Liver (tissue), 9 donors: ENCODE data around the gene CUL7. TPM values are rescaled to one million over a fixed set of nuclear protein-coding genes. Genes with fewer than 3 reads are reported as not detected.

ENCODE experiments used
- DNase-seq: peaks from one replicate; pipeline ENCODE4 v3.0.0-alpha.2; 2017; ENCODE audit warnings: low spot score
- H3K27ac ChIP-seq, 2 donors: one replicate each; pipeline ENCODE4 v1.7.0; 2013; ENCODE audit warnings: inconsistent platforms in 2 of 2, low read length in 2 of 2, control low read depth in 1 of 2, low read depth in 1 of 2, mild to moderate bottlenecking in 1 of 2
- H3K27me3 ChIP-seq, 4 donors: one replicate each; pipeline versions ENCODE4 v1.6.1 to v1.7.0; 2013; ENCODE audit warnings: low read length in 3 of 4, inconsistent platforms in 1 of 4, mild to moderate bottlenecking in 1 of 4, moderate library complexity in 1 of 4; ENCODE audit not compliant: control insufficient read depth in 4 of 4, insufficient read depth in 4 of 4
- H3K36me3 ChIP-seq, 4 donors: one replicate each; pipeline versions ENCODE4 v1.6.1 to v1.7.0; 2013; ENCODE audit warnings: low read length in 3 of 4, mild to moderate bottlenecking in 3 of 4, low read depth in 1 of 4, moderate library complexity in 1 of 4; ENCODE audit not compliant: control insufficient read depth in 4 of 4, insufficient read depth in 3 of 4
- H3K4me1 ChIP-seq, 4 donors: one replicate each; pipeline versions ENCODE4 v1.6.1 to v1.7.0; 2013; ENCODE audit warnings: low read length in 3 of 4, mild to moderate bottlenecking in 3 of 4, moderate library complexity in 1 of 4; ENCODE audit not compliant: control insufficient read depth in 4 of 4, insufficient read depth in 4 of 4
- H3K4me3 ChIP-seq, 3 donors: one replicate each; pipeline versions ENCODE4 v1.6.1 to v1.7.0; 2013; ENCODE audit warnings: low read length in 3 of 3, control low read depth in 1 of 3, low read depth in 1 of 3, mild to moderate bottlenecking in 1 of 3
- H3K9ac ChIP-seq, 2 donors: one replicate each; pipeline ENCODE4 v1.7.0; 2013; ENCODE audit warnings: low read length in 2 of 2, mild to moderate bottlenecking in 2 of 2, moderate library complexity in 2 of 2, control low read depth in 1 of 2, low read depth in 1 of 2
- H3K9me3 ChIP-seq, 4 donors: one replicate each; pipeline versions ENCODE4 v1.6.1 to v1.7.0; 2013; ENCODE audit warnings: low read length in 3 of 4; ENCODE audit not compliant: control insufficient read depth in 4 of 4
- EGR1 ChIP-seq, 2 donors: IDR thresholded peaks; 2 replicates each; pipeline ENCODE4 v1.6.1; 2016 to 2018; ENCODE audit warnings: antibody characterized with exemption in 2 of 2, low read depth in 2 of 2
- FOXA1 ChIP-seq: IDR thresholded peaks from 2 replicates; pipeline ENCODE4 v1.6.1; 2016; ENCODE audit warnings: antibody characterized with exemption
- FOXA2 ChIP-seq: IDR thresholded peaks from 2 replicates; pipeline ENCODE4 v1.6.1; 2016; ENCODE audit warnings: antibody characterized with exemption
- GABPA ChIP-seq, 2 donors: IDR thresholded peaks in 1 of 2; conservative IDR thresholded peaks in 1 of 2; 2 replicates each; pipeline ENCODE4 v1.6.1; 2016; ENCODE audit warnings: antibody characterized with exemption in 2 of 2, mild to moderate bottlenecking in 1 of 2, moderate library complexity in 1 of 2
- HNF4A ChIP-seq, 2 donors: conservative IDR thresholded peaks; 2 replicates each; pipeline ENCODE4 v1.6.1; 2016; ENCODE audit warnings: antibody characterized with exemption in 2 of 2, mild to moderate bottlenecking in 2 of 2
- HNF4G ChIP-seq: IDR thresholded peaks from 2 replicates; pipeline ENCODE4 v1.6.1; 2016; ENCODE audit warnings: antibody characterized with exemption
- JUND ChIP-seq, 2 donors: IDR thresholded peaks; 2 replicates each; pipeline ENCODE4 v1.6.1; 2016; ENCODE audit warnings: antibody characterized with exemption in 2 of 2
- NR2F2 ChIP-seq: IDR thresholded peaks from 2 replicates; pipeline ENCODE4 v1.6.1; 2016; ENCODE audit warnings: antibody characterized with exemption
- RAD21 ChIP-seq, 2 donors: IDR thresholded peaks; 2 replicates each; pipeline ENCODE4 v1.6.1; 2016; ENCODE audit warnings: antibody characterized with exemption in 2 of 2, mild to moderate bottlenecking in 2 of 2
- RXRA ChIP-seq, 2 donors: IDR thresholded peaks; 2 replicates each; pipeline ENCODE4 v1.6.1; 2017 to 2018; ENCODE audit warnings: antibody characterized with exemption in 2 of 2, mild to moderate bottlenecking in 1 of 2
- SP1 ChIP-seq: IDR thresholded peaks from 2 replicates; pipeline ENCODE4 v1.6.1; 2018; ENCODE audit warnings: antibody characterized with exemption, mild to moderate bottlenecking
- TAF1 ChIP-seq: conservative IDR thresholded peaks from 2 replicates; pipeline ENCODE4 v1.6.1; 2016; ENCODE audit warnings: antibody characterized with exemption, mild to moderate bottlenecking
- WGBS: extraction: QIAGEN DNeasy Blood & Tissue Kit; methylation state at CpG from one replicate; pipeline ENCODE4 v1.1.7; 2013; 5-methylcytosine and 5-hydroxymethylcytosine counted together
- polyA plus RNA-seq, 2 donors: library from polyadenylated mRNA; stranded (reverse) in 1 of 2; unstranded in 1 of 2; fragments of 200-250 nt in 1 of 2; fragments of >200 nt in 1 of 2; fragmentation: Nextera tagmentation in 1 of 2; extraction: Ambion mirVana in 1 of 2; gene quantifications; one replicate each; pipeline versions ENCODE4 v1.2.1 to v1.2.3, GENCODE V29; 2013 to 2015
- total RNA-seq, 2 donors: library from RNA; depleted of rRNA; stranded (reverse); fragments of >200 nt; gene quantifications; one replicate each; pipeline ENCODE4 v1.2.3, GENCODE V29; 2014
- TF ChIP-seq, protein P1 (sequence below): IDR thresholded peaks from 2 replicates; pipeline ENCODE4 v1.6.1; 2016; ENCODE audit warnings: antibody characterized with exemption
- TF ChIP-seq, protein P2 (sequence below): IDR thresholded peaks from 2 replicates; pipeline ENCODE4 v1.6.1; 2016; ENCODE audit warnings: antibody characterized with exemption
- TF ChIP-seq, protein P3 (sequence below): IDR thresholded peaks from 2 replicates; pipeline ENCODE4 v1.6.1; 2016; ENCODE audit warnings: antibody characterized with exemption, mild to moderate bottlenecking
- TF ChIP-seq, protein P4 (sequence below): IDR thresholded peaks from 2 replicates; pipeline ENCODE4 v1.6.1; 2016; ENCODE audit warnings: antibody characterized with exemption
- donor health status: healthy.
- donor health status: healthy.
- donor health status: healthy.
- donor health status: healthy.
- donor health status: healthy.

CUL7 gene
- total and polyA plus RNA-seq, 4 donors, result 2.2 to 10.4 (median 7.7) TPM

DNA sequence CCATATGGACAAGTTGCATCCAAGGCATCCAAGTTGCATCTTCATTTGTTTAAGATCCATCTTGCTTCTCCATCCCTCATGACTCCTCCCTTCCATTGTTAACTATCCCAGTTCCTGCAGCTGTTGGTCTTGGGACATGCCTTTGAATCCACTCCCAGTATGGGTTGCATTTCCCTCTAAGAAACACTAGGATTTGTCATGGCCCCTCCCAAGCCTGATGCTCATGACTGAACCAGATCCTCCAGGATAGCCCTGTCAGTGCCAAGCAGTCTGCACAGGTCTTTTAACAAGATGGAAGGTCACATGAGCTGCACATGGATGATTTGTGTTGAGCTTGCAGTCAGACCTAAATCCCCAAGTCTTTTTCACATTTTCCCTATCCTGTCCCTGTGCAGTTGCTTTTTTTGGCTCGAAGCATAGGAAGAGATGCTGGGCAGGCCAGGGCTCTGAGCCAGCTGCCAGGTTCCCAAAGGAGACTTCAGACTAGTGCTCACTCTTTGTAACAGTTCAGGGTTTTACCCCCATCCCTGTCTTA, 65.1 kb downstream of the CUL7 start:
- Histone ChIP-seq H3K36me3 (peaks cover 3 to 14% (median 10%) of the 10 kb centered on the region in 4 donors), H3K27me3 (no peaks in the 10 kb centered on the region), H3K9ac (no peak overlapping the region), H3K4me3 (no peak overlapping the region), H3K27ac (no peak overlapping the region), H3K9me3 (no peaks in the 10 kb centered on the region), H3K4me1 (peaks cover 2 to 17% (median 16%) of the 10 kb centered on the region in 4 donors)
- no peak for TF ChIP-seq FOXA1
- TF ChIP-seq HNF4G, result no peak
- TF ChIP-seq EGR1 (IDR thresholded peaks at IDR 0.05; ENCODE audit: low read depth in 2 of 2), result no peak
- TF ChIP-seq, protein P1, sequence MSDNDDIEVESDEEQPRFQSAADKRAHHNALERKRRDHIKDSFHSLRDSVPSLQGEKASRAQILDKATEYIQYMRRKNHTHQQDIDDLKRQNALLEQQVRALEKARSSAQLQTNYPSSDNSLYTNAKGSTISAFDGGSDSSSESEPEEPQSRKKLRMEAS, result no peak
- TF ChIP-seq, protein P2, sequence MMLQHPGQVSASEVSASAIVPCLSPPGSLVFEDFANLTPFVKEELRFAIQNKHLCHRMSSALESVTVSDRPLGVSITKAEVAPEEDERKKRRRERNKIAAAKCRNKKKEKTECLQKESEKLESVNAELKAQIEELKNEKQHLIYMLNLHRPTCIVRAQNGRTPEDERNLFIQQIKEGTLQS, result no peak
- no peak for TF ChIP-seq RXRA (IDR thresholded peaks at IDR 0.05)
- no peak for TF ChIP-seq SP1
- TF ChIP-seq, protein P3, sequence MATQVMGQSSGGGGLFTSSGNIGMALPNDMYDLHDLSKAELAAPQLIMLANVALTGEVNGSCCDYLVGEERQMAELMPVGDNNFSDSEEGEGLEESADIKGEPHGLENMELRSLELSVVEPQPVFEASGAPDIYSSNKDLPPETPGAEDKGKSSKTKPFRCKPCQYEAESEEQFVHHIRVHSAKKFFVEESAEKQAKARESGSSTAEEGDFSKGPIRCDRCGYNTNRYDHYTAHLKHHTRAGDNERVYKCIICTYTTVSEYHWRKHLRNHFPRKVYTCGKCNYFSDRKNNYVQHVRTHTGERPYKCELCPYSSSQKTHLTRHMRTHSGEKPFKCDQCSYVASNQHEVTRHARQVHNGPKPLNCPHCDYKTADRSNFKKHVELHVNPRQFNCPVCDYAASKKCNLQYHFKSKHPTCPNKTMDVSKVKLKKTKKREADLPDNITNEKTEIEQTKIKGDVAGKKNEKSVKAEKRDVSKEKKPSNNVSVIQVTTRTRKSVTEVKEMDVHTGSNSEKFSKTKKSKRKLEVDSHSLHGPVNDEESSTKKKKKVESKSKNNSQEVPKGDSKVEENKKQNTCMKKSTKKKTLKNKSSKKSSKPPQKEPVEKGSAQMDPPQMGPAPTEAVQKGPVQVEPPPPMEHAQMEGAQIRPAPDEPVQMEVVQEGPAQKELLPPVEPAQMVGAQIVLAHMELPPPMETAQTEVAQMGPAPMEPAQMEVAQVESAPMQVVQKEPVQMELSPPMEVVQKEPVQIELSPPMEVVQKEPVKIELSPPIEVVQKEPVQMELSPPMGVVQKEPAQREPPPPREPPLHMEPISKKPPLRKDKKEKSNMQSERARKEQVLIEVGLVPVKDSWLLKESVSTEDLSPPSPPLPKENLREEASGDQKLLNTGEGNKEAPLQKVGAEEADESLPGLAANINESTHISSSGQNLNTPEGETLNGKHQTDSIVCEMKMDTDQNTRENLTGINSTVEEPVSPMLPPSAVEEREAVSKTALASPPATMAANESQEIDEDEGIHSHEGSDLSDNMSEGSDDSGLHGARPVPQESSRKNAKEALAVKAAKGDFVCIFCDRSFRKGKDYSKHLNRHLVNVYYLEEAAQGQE, result no peak
- TF ChIP-seq, protein P4, sequence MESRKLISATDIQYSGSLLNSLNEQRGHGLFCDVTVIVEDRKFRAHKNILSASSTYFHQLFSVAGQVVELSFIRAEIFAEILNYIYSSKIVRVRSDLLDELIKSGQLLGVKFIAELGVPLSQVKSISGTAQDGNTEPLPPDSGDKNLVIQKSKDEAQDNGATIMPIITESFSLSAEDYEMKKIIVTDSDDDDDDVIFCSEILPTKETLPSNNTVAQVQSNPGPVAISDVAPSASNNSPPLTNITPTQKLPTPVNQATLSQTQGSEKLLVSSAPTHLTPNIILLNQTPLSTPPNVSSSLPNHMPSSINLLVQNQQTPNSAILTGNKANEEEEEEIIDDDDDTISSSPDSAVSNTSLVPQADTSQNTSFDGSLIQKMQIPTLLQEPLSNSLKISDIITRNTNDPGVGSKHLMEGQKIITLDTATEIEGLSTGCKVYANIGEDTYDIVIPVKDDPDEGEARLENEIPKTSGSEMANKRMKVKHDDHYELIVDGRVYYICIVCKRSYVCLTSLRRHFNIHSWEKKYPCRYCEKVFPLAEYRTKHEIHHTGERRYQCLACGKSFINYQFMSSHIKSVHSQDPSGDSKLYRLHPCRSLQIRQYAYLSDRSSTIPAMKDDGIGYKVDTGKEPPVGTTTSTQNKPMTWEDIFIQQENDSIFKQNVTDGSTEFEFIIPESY, result no peak
- no peak for TF ChIP-seq FOXA2
- TF ChIP-seq TAF1, result no peak
- TF ChIP-seq NR2F2, result no peak
- no peak for TF ChIP-seq RAD21 (IDR thresholded peaks at IDR 0.05)
- no peak for TF ChIP-seq JUND (IDR thresholded peaks at IDR 0.05)
- TF ChIP-seq HNF4A (conservative IDR thresholded peaks at IDR 0.05), result no peak
- TF ChIP-seq GABPA (IDR thresholded peaks at IDR 0.05 in 1 of 2, conservative IDR thresholded peaks at IDR 0.05 in 1 of 2), result no peak
- no peak for DNase-seq
- 79% methylated on average over 1 of the region's 1 CpG for WGBS

Other genes starting within 250 kb of the CUL7 start
- 10 to 100 TPM; 51.9 to 63.8 TPM for gene RPL7L1, start 174.2 kb downstream of the CUL7 start, total RNA-seq
- 10 to 100 TPM; 39.6 to 43.8 TPM for gene RPL7L1, start 174.2 kb downstream of the CUL7 start, polyA plus RNA-seq
- 1 to 10 TPM in 1 of 2 donors, not detected in 1; 1.1 TPM for gene PTCRA, start 137.8 kb downstream of the CUL7 start, total RNA-seq
- gene PTCRA, start 137.8 kb downstream of the CUL7 start, polyA plus RNA-seq, result under 1 TPM in 1 of 2 donors, not detected in 1; 0.63 TPM
- 10 to 100 TPM; 17.2 to 18.0 TPM for gene CNPY3, start 124.4 kb downstream of the CUL7 start, total RNA-seq
- gene CNPY3, start 124.4 kb downstream of the CUL7 start, polyA plus RNA-seq, result 10 to 100 TPM; 36.5 to 41.0 TPM
- gene GNMT, start 93.1 kb downstream of the CUL7 start, total RNA-seq, result 100 to 1,000 TPM in 1 of 2 donors, 10 to 100 TPM in 1; 10.5 to 140 TPM
- 100 to 1,000 TPM; 119 to 163 TPM for gene GNMT, start 93.1 kb downstream of the CUL7 start, polyA plus RNA-seq
- gene PEX6, start 74.7 kb downstream of the CUL7 start, total RNA-seq, result 10 to 100 TPM; 15.1 to 20.7 TPM
- 10 to 100 TPM in 1 of 2 donors, 1 to 10 TPM in 1; 5.4 to 15.4 TPM for gene PEX6, start 74.7 kb downstream of the CUL7 start, polyA plus RNA-seq
- 10 to 100 TPM; 12.9 to 13.9 TPM for gene PPP2R5D, start 69.3 kb downstream of the CUL7 start, total RNA-seq
- 10 to 100 TPM in 1 of 2 donors, 1 to 10 TPM in 1; 6.7 to 13.5 TPM for gene PPP2R5D, start 69.3 kb downstream of the CUL7 start, polyA plus RNA-seq
- 10 to 100 TPM; 10.7 to 24.0 TPM for gene MEA1, start 39.9 kb downstream of the CUL7 start, total RNA-seq
- 10 to 100 TPM; 37.2 to 50.3 TPM for gene MEA1, start 39.9 kb downstream of the CUL7 start, polyA plus RNA-seq
- 10 to 100 TPM; 51.2 to 66.5 TPM for gene KLHDC3, start 39.6 kb downstream of the CUL7 start, total RNA-seq
- gene KLHDC3, start 39.6 kb downstream of the CUL7 start, polyA plus RNA-seq, result 10 to 100 TPM; 30.9 to 49.9 TPM
- gene RRP36, start 32.2 kb downstream of the CUL7 start, total RNA-seq, result 10 to 100 TPM; 23.4 to 33.4 TPM
- 10 to 100 TPM; 26.0 to 26.4 TPM for gene RRP36, start 32.2 kb downstream of the CUL7 start, polyA plus RNA-seq
- 10 to 100 TPM; 19.6 to 23.8 TPM for gene MRPL2, start 5.6 kb upstream of the CUL7 start, total RNA-seq
- gene MRPL2, start 5.6 kb upstream of the CUL7 start, polyA plus RNA-seq, result 10 to 100 TPM; 65.6 to 73.9 TPM
- gene KLC4, start 5.8 kb upstream of the CUL7 start, total RNA-seq, result 10 to 100 TPM; 33.2 to 97.0 TPM
- gene KLC4, start 5.8 kb upstream of the CUL7 start, polyA plus RNA-seq, result 10 to 100 TPM; 44.4 to 47.4 TPM
- gene PTK7, start 22.5 kb upstream of the CUL7 start, total RNA-seq, result 10 to 100 TPM in 1 of 2 donors, 1 to 10 TPM in 1; 1.8 to 10.5 TPM
- under 1 TPM; 0.67 to 0.76 TPM for gene PTK7, start 22.5 kb upstream of the CUL7 start, polyA plus RNA-seq
- 10 to 100 TPM in 1 of 2 donors, 1 to 10 TPM in 1; 7.1 to 11.7 TPM for gene SRF, start 117.4 kb upstream of the CUL7 start, total RNA-seq
- gene SRF, start 117.4 kb upstream of the CUL7 start, polyA plus RNA-seq, result 1 to 10 TPM; 2.0 to 7.1 TPM
- gene CUL9, start 128.3 kb upstream of the CUL7 start, total RNA-seq, result 10 to 100 TPM in 1 of 2 donors, 1 to 10 TPM in 1; 7.5 to 21.8 TPM
- 1 to 10 TPM; 6.5 to 7.5 TPM for gene CUL9, start 128.3 kb upstream of the CUL7 start, polyA plus RNA-seq
- gene DNPH1, start 175.6 kb upstream of the CUL7 start, total RNA-seq, result 10 to 100 TPM; 53.2 to 59.8 TPM
- gene DNPH1, start 175.6 kb upstream of the CUL7 start, polyA plus RNA-seq, result 100 to 1,000 TPM; 147 to 195 TPM
- gene TTBK1, start 189.6 kb upstream of the CUL7 start, total RNA-seq, result 1 to 10 TPM in 1 of 2 donors, under 1 TPM in 1; 0.14 to 1.2 TPM
- under 1 TPM; 0.18 to 0.70 TPM for gene TTBK1, start 189.6 kb upstream of the CUL7 start, polyA plus RNA-seq
- gene SLC22A7, start 244.4 kb upstream of the CUL7 start, total RNA-seq, result 100 to 1,000 TPM; 143 to 495 TPM
- 100 to 1,000 TPM; 172 to 284 TPM for gene SLC22A7, start 244.4 kb upstream of the CUL7 start, polyA plus RNA-seq